Trophoblast cell (in vitro differentiated cells and primary cell): ENCODE results near the gene CRYBG2.
"Not testable (repeated sequence)": the region's sequence is repeated elsewhere in the genome, so short reads cannot be mapped to it uniquely, and the experiment has no call there.

Experiments used
- DNase-seq, 2 donors: peaks; one replicate each; pipeline ENCODE4 v3.0.0-alpha.2; 2016
- H2AFZ ChIP-seq: 2 replicates; pipeline ENCODE4 v1.6.1; 2013; ENCODE audit warnings: low read length, moderate library complexity, mild to moderate bottlenecking; ENCODE audit not compliant: insufficient read depth, poor library complexity
- H2AK5ac ChIP-seq: 2 replicates; pipeline ENCODE4 v1.6.1; 2013; ENCODE audit warnings: mild to moderate bottlenecking, low read length
- H2BK120ac ChIP-seq: 2 replicates; pipeline ENCODE4 v1.6.1; 2013; ENCODE audit warnings: low read length, mild to moderate bottlenecking, moderate library complexity; ENCODE audit not compliant: insufficient read depth, poor library complexity
- H2BK12ac ChIP-seq: 2 replicates; pipeline ENCODE4 v1.6.1; 2013; ENCODE audit warnings: mild to moderate bottlenecking, low read length, moderate library complexity
- H2BK5ac ChIP-seq: 2 replicates; pipeline ENCODE4 v1.6.1; 2013; ENCODE audit warnings: low read length, low read depth, moderate library complexity, mild to moderate bottlenecking; ENCODE audit not compliant: poor library complexity
- H3K14ac ChIP-seq: 2 replicates; pipeline ENCODE4 v1.6.1; 2013; ENCODE audit warnings: mild to moderate bottlenecking, low read length
- H3K18ac ChIP-seq: 2 replicates; pipeline ENCODE4 v1.6.1; 2013; ENCODE audit warnings: mild to moderate bottlenecking, low read length
- H3K23ac ChIP-seq: 2 replicates; pipeline ENCODE4 v1.6.1; 2013; ENCODE audit warnings: low read length
- H3K27ac ChIP-seq: 2 replicates; pipeline ENCODE4 v1.5.1; 2013; ENCODE audit warnings: low read depth, mild to moderate bottlenecking, inconsistent platforms, low read length, moderate library complexity
- H3K27me3 ChIP-seq: 2 replicates; pipeline ENCODE4 v1.6.1; 2013; ENCODE audit warnings: inconsistent platforms, mild to moderate bottlenecking, low read length, moderate library complexity; ENCODE audit not compliant: insufficient read depth
- H3K36me3 ChIP-seq, 2 experiments: 1 replicate in 1 of 2; 2 replicates in 1 of 2; pipeline ENCODE4 v1.6.1; 2013; ENCODE audit warnings: low read length in 2 of 2, mild to moderate bottlenecking in 2 of 2, moderate library complexity in 1 of 2; ENCODE audit not compliant: insufficient read depth in 2 of 2, control insufficient read depth in 1 of 2
- H3K4ac ChIP-seq: 2 replicates; pipeline ENCODE4 v1.6.1; 2013; ENCODE audit warnings: low read depth, mild to moderate bottlenecking, low read length, moderate library complexity
- H3K4me1 ChIP-seq, 2 experiments: 1 replicate in 1 of 2; 2 replicates in 1 of 2; pipeline ENCODE4 v1.6.1; 2013; ENCODE audit warnings: low read length in 2 of 2, mild to moderate bottlenecking in 2 of 2, moderate library complexity in 1 of 2; ENCODE audit not compliant: insufficient read depth in 2 of 2, control insufficient read depth in 1 of 2
- H3K4me2 ChIP-seq: 2 replicates; pipeline ENCODE4 v1.6.1; 2013; ENCODE audit warnings: inconsistent platforms, mild to moderate bottlenecking, low read length, moderate library complexity
- H3K4me3 ChIP-seq: 2 replicates; pipeline ENCODE4 v1.5.1; 2013; ENCODE audit warnings: mild to moderate bottlenecking, low read depth, low read length, inconsistent platforms
- H3K79me1 ChIP-seq: one replicate; pipeline ENCODE4 v1.6.1; 2013; ENCODE audit warnings: low read length
- H3K79me2 ChIP-seq: 2 replicates; pipeline ENCODE4 v1.6.1; 2013; ENCODE audit warnings: low read length, mild to moderate bottlenecking; ENCODE audit not compliant: control insufficient read depth, insufficient read depth, poor library complexity
- H3K9ac ChIP-seq: 2 replicates; pipeline ENCODE4 v1.6.1; 2013; ENCODE audit warnings: mild to moderate bottlenecking, low read length
- H3K9me3 ChIP-seq: 2 replicates; pipeline ENCODE4 v1.6.1; 2013; ENCODE audit warnings: low read depth, mild to moderate bottlenecking, control low read depth, inconsistent platforms, low read length; ENCODE audit not compliant: insufficient read depth
- H4K12ac ChIP-seq: 2 replicates; pipeline ENCODE4 v1.6.1; 2013; ENCODE audit warnings: low read depth, mild to moderate bottlenecking, low read length, moderate library complexity
- H4K8ac ChIP-seq: 2 replicates; pipeline ENCODE4 v1.6.1; 2013; ENCODE audit warnings: low read depth, mild to moderate bottlenecking, low read length, moderate library complexity
- H4K91ac ChIP-seq: one replicate; pipeline ENCODE4 v1.6.1; 2013; ENCODE audit warnings: low read depth, mild to moderate bottlenecking, low read length, moderate library complexity
- WGBS: extraction: QIAGEN DNeasy Blood & Tissue Kit; methylation state at CpG from one replicate; pipeline ENCODE4 v1.1.7; 2013; ENCODE audit warnings: missing lambda C conversion rate; ENCODE audit not compliant: insufficient read length, insufficient coverage; ENCODE audit errors: extremely low coverage; 5-methylcytosine and 5-hydroxymethylcytosine counted together

Gene CRYBG2

DNA sequence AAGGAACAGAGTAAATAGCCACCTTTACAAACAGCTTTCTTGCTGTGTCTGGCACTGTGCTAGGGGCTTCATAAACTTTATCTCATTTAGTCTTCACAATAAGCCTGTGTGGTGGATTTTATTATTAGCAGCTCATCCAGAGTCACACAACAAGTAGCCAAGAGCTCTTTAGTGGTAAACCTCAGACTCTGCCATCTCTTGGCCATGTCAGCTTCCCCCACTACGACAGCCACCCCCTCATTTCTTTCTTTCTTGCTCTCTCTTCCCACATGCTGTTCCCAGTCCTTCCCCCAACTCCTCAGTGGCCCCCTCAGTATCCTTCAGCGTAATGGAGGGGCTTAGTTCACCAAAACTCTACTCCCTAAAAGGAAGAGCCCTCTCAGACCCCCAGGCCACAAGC, 19.9 kb upstream of the CRYBG2 start:
- DNase-seq = no peak
- Histone ChIP-seq H3K14ac (no peak overlapping the region), H3K79me2 (no peaks in the 10 kb centered on the region), H3K79me1 (no peaks in the 10 kb centered on the region), H2BK12ac (no peak overlapping the region), H2AFZ (no peak overlapping the region), H3K27me3 (no peaks in the 10 kb centered on the region), H3K9ac (no peak overlapping the region), H3K36me3 (no peaks in the 10 kb centered on the region), H3K18ac (no peak overlapping the region), H4K8ac (no peak overlapping the region), H2BK5ac (no peak overlapping the region), H3K23ac (no peak overlapping the region), H3K4me2 (no peak overlapping the region), H2BK120ac (no peak overlapping the region), H3K27ac (no peak overlapping the region), H3K4me3 (no peak overlapping the region), H4K12ac (no peak overlapping the region), H3K4me1 (peaks cover 6% of the 10 kb centered on the region in 2 experiments), H3K4ac (no peak overlapping the region), H2AK5ac (no peak overlapping the region), H4K91ac (no peak overlapping the region), H3K9me3 (peaks cover 2% of the 10 kb centered on the region)
- WGBS = no CpG with 5 or more reads among the region's 2 CpGs

DNA sequence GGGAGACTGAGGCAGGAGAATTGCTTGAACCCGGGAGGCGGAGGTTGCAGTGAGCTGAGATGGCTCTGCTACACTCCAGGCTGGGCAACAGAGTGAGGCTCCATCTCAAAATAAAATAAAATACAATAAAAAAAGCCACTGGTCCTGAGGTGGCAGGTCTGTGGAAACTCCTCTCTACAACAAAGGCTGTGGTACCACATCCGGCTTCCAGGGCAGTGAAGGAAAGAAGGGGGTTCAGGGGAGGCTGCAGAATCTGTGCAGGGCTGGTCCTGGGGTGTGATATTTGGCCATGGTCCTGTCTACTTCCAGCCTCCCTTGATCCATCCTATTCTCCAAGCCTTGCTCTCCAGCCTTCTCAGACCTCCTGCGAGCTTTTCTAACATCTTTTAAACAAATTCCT, 19.4 kb upstream of the CRYBG2 start:
- Histone ChIP-seq H3K9me3 (peaks cover 2% of the 10 kb centered on the region), H2BK120ac (no peak overlapping the region), H3K4me3 (no peak overlapping the region), H2AK5ac (no peak overlapping the region), H3K27ac (no peak overlapping the region), H2BK12ac (no peak overlapping the region), H4K91ac (no peak overlapping the region), H2BK5ac (no peak overlapping the region), H3K4ac (no peak overlapping the region), H3K79me2 (no peaks in the 10 kb centered on the region), H3K9ac (no peak overlapping the region), H3K14ac (no peak overlapping the region), H2AFZ (no peak overlapping the region), H4K12ac (no peak overlapping the region), H3K36me3 (no peaks in the 10 kb centered on the region), H4K8ac (no peak overlapping the region), H3K79me1 (no peaks in the 10 kb centered on the region), H3K4me2 (no peak overlapping the region), H3K4me1 (peaks cover 4% of the 10 kb centered on the region in 2 experiments), H3K18ac (no peak overlapping the region), H3K23ac (no peak overlapping the region), H3K27me3 (no peaks in the 10 kb centered on the region)
- no peak for DNase-seq
- WGBS = no CpG with 5 or more reads among the region's 4 CpGs

DNA sequence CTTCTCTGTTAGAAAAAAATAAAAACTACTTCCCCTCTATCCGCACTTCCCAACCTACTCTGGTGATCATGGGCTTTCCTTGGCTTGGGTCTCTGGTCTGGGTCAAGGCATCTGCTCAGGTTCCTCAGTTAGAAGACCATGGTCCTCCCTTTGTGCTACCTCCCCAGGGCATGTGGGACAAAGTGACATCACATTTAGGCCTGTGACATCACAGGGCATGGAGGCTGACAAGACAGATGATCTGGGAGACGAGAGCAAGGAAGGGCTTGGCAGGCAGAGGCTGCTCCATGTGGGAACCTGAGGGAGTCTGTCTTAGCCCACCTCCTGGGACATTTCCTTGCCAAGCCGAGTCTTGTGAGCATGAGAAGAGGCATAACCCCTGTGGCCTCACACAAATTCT, 18.7 kb upstream of the CRYBG2 start, which contains the start of gene ZNF683:
TSS of gene ZNF683 (minus strand) at position 140 of the 400 bp plus-strand sequence. CDS start 4,179 bp downstream, outside the sequence.
- not testable (repeated sequence) for H3K27ac ChIP-seq, H3K4me3 ChIP-seq, H3K9ac ChIP-seq, H3K14ac ChIP-seq, H3K4me2 ChIP-seq, H4K12ac ChIP-seq, H3K4me1 ChIP-seq, H2AK5ac ChIP-seq, H3K9me3 ChIP-seq, H4K8ac ChIP-seq, H3K36me3 ChIP-seq, H2BK5ac ChIP-seq, DNase-seq, H3K79me2 ChIP-seq, H3K23ac ChIP-seq, H3K4ac ChIP-seq, H2BK120ac ChIP-seq, H3K18ac ChIP-seq, H2BK12ac ChIP-seq, H3K27me3 ChIP-seq, H4K91ac ChIP-seq, H3K79me1 ChIP-seq, H2AFZ ChIP-seq
- 100% methylated on average over 1 of the region's 3 CpGs for WGBS

GRCh38 chr1:26372039-26372438, 18.1 kb upstream of the CRYBG2 start:
- H3K9me3 ChIP-seq = peaks cover 2% of the 10 kb centered on the region
- H3K27me3 ChIP-seq = no peaks in the 10 kb centered on the region
- peaks cover 2 to 3% of the 10 kb centered on the region in 2 experiments for H3K4me1 ChIP-seq
- no peak overlapping the region for H3K27ac ChIP-seq
- no peak overlapping the region for H3K23ac ChIP-seq
- WGBS = no CpG with 5 or more reads among the region's 5 CpGs
- H2BK5ac ChIP-seq = no peak overlapping the region
- H4K8ac ChIP-seq = no peak overlapping the region
- no peak overlapping the region for H2BK120ac ChIP-seq
- H2AK5ac ChIP-seq = no peak overlapping the region
- H2BK12ac ChIP-seq = no peak overlapping the region
- H3K18ac ChIP-seq = no peak overlapping the region
- DNase-seq = no peak
- H4K12ac ChIP-seq = no peak overlapping the region
- H3K4me2 ChIP-seq = no peak overlapping the region
- no peaks in the 10 kb centered on the region for H3K79me1 ChIP-seq
- H3K79me2 ChIP-seq = no peaks in the 10 kb centered on the region
- no peak overlapping the region for H3K4ac ChIP-seq
- H2AFZ ChIP-seq = no peak overlapping the region
- H3K9ac ChIP-seq = no peak overlapping the region
- no peak overlapping the region for H3K4me3 ChIP-seq
- no peak overlapping the region for H3K14ac ChIP-seq
- H3K36me3 ChIP-seq = no peaks in the 10 kb centered on the region
- no peak overlapping the region for H4K91ac ChIP-seq
